T-helper 17 cell (primary cell): Measurements from ENCODE around the gene SEMA4D. TPM values are rescaled to one million over a fixed set of nuclear protein-coding genes. Genes with fewer than 3 reads are reported as not detected.

Experiments
- ATAC-seq: fragments of 150-1000 bp; cut with Tn5 transposase; 2 replicates; pipeline ENCODE4 v1.10.0; 2021; ENCODE audit warnings: mild to moderate bottlenecking, moderate library complexity
- DNase-seq, 3 donors: peaks; one replicate each; pipeline versions ENCODE4 v3.0.0 to v3.0.0-alpha.2; 2020 to 2021
- H3K9me3 ChIP-seq: one replicate; pipeline ENCODE4 v1.7.0; 2013; ENCODE audit warnings: low read length, mild to moderate bottlenecking; ENCODE audit not compliant: control insufficient read depth, poor library complexity, severe bottlenecking
- H3K27ac Mint-ChIP-seq: one replicate; pipeline ENCODE4 v1.8.0; 2022; ENCODE audit warnings: mild to moderate bottlenecking, moderate library complexity, mixed read lengths
- H3K27me3 Mint-ChIP-seq: one replicate; pipeline ENCODE4 v1.8.0; 2022; ENCODE audit warnings: mixed read lengths
- H3K36me3 Mint-ChIP-seq: one replicate; pipeline ENCODE4 v1.8.0; 2022; ENCODE audit warnings: low read depth, mixed read lengths
- H3K4me1 Mint-ChIP-seq: one replicate; pipeline ENCODE4 v1.8.0; 2022; ENCODE audit warnings: mild to moderate bottlenecking, mixed read lengths
- H3K4me3 Mint-ChIP-seq: one replicate; pipeline ENCODE4 v1.8.0; 2022; ENCODE audit warnings: mild to moderate bottlenecking, moderate library complexity, mixed read lengths
- total RNA-seq, 4 donors: library from RNA in 2 of 4; stranded (reverse) in 2 of 4; gene quantifications; one replicate each; pipeline ENCODE4 v1.2.3 and lab custom pipeline; 2022 to 2026

SEMA4D gene
- total RNA-seq, 2 donors from 2014 or later, result 250 to 312 TPM

- DNase-seq, result no peak
- Mint-ChIP-seq H3K4me1 (peaks cover 23% of the 10 kb centered on the region), H3K27ac (no peak overlapping the region)
These were observed 155.7 kb downstream of the SEMA4D start for GRCh38 chr9:89342213-89342612.

GRCh38 chr9:89340332-89340731 is 157.6 kb downstream of the SEMA4D start:
- ATAC-seq (peak; percentile 62), DNase-seq (no peak)
- Mint-ChIP-seq H3K27ac (peak overlapping the region; percentile 47), H3K27me3 (no peaks in the 10 kb centered on the region), H3K4me1 (peaks cover 19% of the 10 kb centered on the region), H3K4me3 (no peak overlapping the region), H3K36me3 (peaks cover 22% of the 10 kb centered on the region)
- no peaks in the 10 kb centered on the region for H3K9me3 ChIP-seq

More at GRCh38 chr9:89342213-89342612, 155.7 kb downstream of the SEMA4D start:
- Mint-ChIP-seq H3K36me3 (peaks cover 24% of the 10 kb centered on the region), H3K4me3 (no peak overlapping the region), H3K27me3 (no peaks in the 10 kb centered on the region)
- no peak for ATAC-seq
- no peaks in the 10 kb centered on the region for H3K9me3 ChIP-seq

GRCh38 chr9:89339807-89340206 is 158.1 kb downstream of the SEMA4D start:
- peak; percentile 38 for ATAC-seq
- peaks cover 21% of the 10 kb centered on the region for H3K36me3 Mint-ChIP-seq
- H3K4me3 Mint-ChIP-seq, result no peak overlapping the region
- H3K27ac Mint-ChIP-seq, result peak overlapping the region; percentile 47
- no peaks in the 10 kb centered on the region for H3K9me3 ChIP-seq
- no peaks in the 10 kb centered on the region for H3K27me3 Mint-ChIP-seq
- H3K4me1 Mint-ChIP-seq, result peaks cover 19% of the 10 kb centered on the region
- DNase-seq, result no peak

GRCh38 chr9:89330513-89330912 is 167.4 kb downstream of the SEMA4D start:
- Mint-ChIP-seq H3K4me3 (no peak overlapping the region), H3K4me1 (peaks cover 5% of the 10 kb centered on the region), H3K27me3 (no peaks in the 10 kb centered on the region), H3K27ac (peak overlapping the region; percentile 4), H3K36me3 (peaks cover 5% of the 10 kb centered on the region)
- DNase-seq (no peak), ATAC-seq (no peak)
- H3K9me3 ChIP-seq, result no peaks in the 10 kb centered on the region

GRCh38 chr9:89329917-89330316 is 168.0 kb downstream of the SEMA4D start:
- H3K27ac Mint-ChIP-seq, result no peak overlapping the region
- H3K9me3 ChIP-seq, result no peaks in the 10 kb centered on the region
- ATAC-seq (no peak), DNase-seq (no peak)
- H3K36me3 Mint-ChIP-seq, result peaks cover 5% of the 10 kb centered on the region
- no peaks in the 10 kb centered on the region for H3K27me3 Mint-ChIP-seq
- peaks cover 5% of the 10 kb centered on the region for H3K4me1 Mint-ChIP-seq
- H3K4me3 Mint-ChIP-seq, result no peak overlapping the region

- Mint-ChIP-seq H3K4me1 (peaks cover 11% of the 10 kb centered on the region), H3K27me3 (no peaks in the 10 kb centered on the region), H3K36me3 (peaks cover 6% of the 10 kb centered on the region), H3K4me3 (no peak overlapping the region), H3K27ac (no peak overlapping the region)
- no peaks in the 10 kb centered on the region for H3K9me3 ChIP-seq
- DNase-seq (no peak), ATAC-seq (no peak)
These were observed 169.8 kb downstream of the SEMA4D start for GRCh38 chr9:89328064-89328463.

- Mint-ChIP-seq H3K4me1 (peaks cover 23% of the 10 kb centered on the region), H3K27me3 (no peaks in the 10 kb centered on the region), H3K4me3 (no peak overlapping the region), H3K27ac (no peak overlapping the region), H3K36me3 (peaks cover 10% of the 10 kb centered on the region)
- ATAC-seq, result no peak
- no peak for DNase-seq
- H3K9me3 ChIP-seq, result no peaks in the 10 kb centered on the region
These were observed 172.2 kb downstream of the SEMA4D start for GRCh38 chr9:89325733-89326132.

- no peak for DNase-seq
- H3K4me3 Mint-ChIP-seq, result peak overlapping the region; percentile 49
- peaks cover 8% of the 10 kb centered on the region for H3K36me3 Mint-ChIP-seq
- ATAC-seq, result no peak
- no peaks in the 10 kb centered on the region for H3K27me3 Mint-ChIP-seq
- H3K27ac Mint-ChIP-seq, result peak overlapping the region; percentile 86
- no peaks in the 10 kb centered on the region for H3K9me3 ChIP-seq
- peaks cover 31% of the 10 kb centered on the region for H3K4me1 Mint-ChIP-seq
These were observed 174.5 kb downstream of the SEMA4D start for GRCh38 chr9:89323390-89323789.

GRCh38 chr9:89319015-89319905 is 178.7 kb downstream of the SEMA4D start:
- no peaks in the 10 kb centered on the region for H3K9me3 ChIP-seq
- Mint-ChIP-seq H3K27ac (peak overlapping the region; percentile 96), H3K36me3 (peaks cover 8% of the 10 kb centered on the region), H3K4me1 (peaks cover 35% of the 10 kb centered on the region), H3K27me3 (no peaks in the 10 kb centered on the region), H3K4me3 (peak overlapping the region; percentile 88)
- ATAC-seq, result no peak
- no peak for DNase-seq

GRCh38 chr9:89318123-89319014 is 179.5 kb downstream of the SEMA4D start, which contains the start of gene SECISBP2:
Gene SECISBP2, plus strand, starts transcription at chr9:89318500. Its CDS starts 77 bp downstream, at chr9:89318577.
- peaks cover 7% of the 10 kb centered on the region for H3K36me3 Mint-ChIP-seq
- H3K4me1 Mint-ChIP-seq, result peaks cover 33% of the 10 kb centered on the region
- peak within 1 kb of the TSS; percentile 96 for H3K27ac Mint-ChIP-seq
- H3K9me3 ChIP-seq, result no peaks in the 10 kb centered on the region
- ATAC-seq, result peak; percentile 91
- peak within 1 kb of the TSS; percentile 88 for H3K4me3 Mint-ChIP-seq
- no peaks in the 10 kb centered on the region for H3K27me3 Mint-ChIP-seq
- DNase-seq, result peak; percentile 87 to 88 (median 88)

GRCh38 chr9:89317282-89317681 is 180.6 kb downstream of the SEMA4D start:
- peak overlapping the region; percentile 96 for H3K27ac Mint-ChIP-seq
- H3K4me1 Mint-ChIP-seq, result peaks cover 25% of the 10 kb centered on the region
- DNase-seq (no peak), ATAC-seq (no peak)
- H3K27me3 Mint-ChIP-seq, result no peaks in the 10 kb centered on the region
- H3K36me3 Mint-ChIP-seq, result no peaks in the 10 kb centered on the region
- H3K9me3 ChIP-seq, result no peaks in the 10 kb centered on the region
- H3K4me3 Mint-ChIP-seq, result peak overlapping the region; percentile 88

- DNase-seq, result no peak
- H3K36me3 Mint-ChIP-seq, result peaks cover 3% of the 10 kb centered on the region
- no peaks in the 10 kb centered on the region for H3K9me3 ChIP-seq
- no peak overlapping the region for H3K27ac Mint-ChIP-seq
- ATAC-seq, result no peak
- no peak overlapping the region for H3K4me3 Mint-ChIP-seq
- H3K4me1 Mint-ChIP-seq, result peaks cover 25% of the 10 kb centered on the region
- no peaks in the 10 kb centered on the region for H3K27me3 Mint-ChIP-seq
These were observed 182.4 kb downstream of the SEMA4D start for GRCh38 chr9:89315482-89315881.

- Mint-ChIP-seq H3K36me3 (peaks cover 3% of the 10 kb centered on the region), H3K4me3 (no peak overlapping the region), H3K4me1 (peaks cover 26% of the 10 kb centered on the region), H3K27ac (peak overlapping the region; percentile 11), H3K27me3 (no peaks in the 10 kb centered on the region)
- no peak for ATAC-seq
- H3K9me3 ChIP-seq, result no peaks in the 10 kb centered on the region
- DNase-seq, result no peak
These were observed 183.0 kb downstream of the SEMA4D start for GRCh38 chr9:89314955-89315354.
